GM12878 (cell line): ENCODE data around the gene FAM241A.

Experiments used
- EP300 ChIP-seq, 2 experiments: fragments of 150-350 bp in 1 of 2; IDR thresholded peaks; 2 replicates each; pipeline ENCODE4 v1.6.1; 2011 to 2012; ENCODE audit warnings: low read depth in 2 of 2, low read length in 2 of 2, borderline replicate concordance in 1 of 2, improper control_type of control experiment in 1 of 2, inconsistent platforms in 1 of 2; ENCODE audit not compliant: control insufficient read depth in 1 of 2
- TF ChIP-seq, protein P1 (sequence below), 3 experiments: IDR thresholded peaks in 2 of 3; conservative IDR thresholded peaks in 1 of 3; 2 replicates each; pipeline ENCODE4 v1.5.1; 2011; ENCODE audit warnings: low read depth in 3 of 3, low read length in 3 of 3, mild to moderate bottlenecking in 3 of 3, control low read depth in 2 of 3, moderate library complexity in 2 of 3, inconsistent platforms in 1 of 3, mixed read lengths in 1 of 3; ENCODE audit not compliant: control insufficient read depth in 2 of 3, insufficient read depth in 1 of 3; ENCODE audit errors: extremely low read depth in 1 of 3

DNA sequence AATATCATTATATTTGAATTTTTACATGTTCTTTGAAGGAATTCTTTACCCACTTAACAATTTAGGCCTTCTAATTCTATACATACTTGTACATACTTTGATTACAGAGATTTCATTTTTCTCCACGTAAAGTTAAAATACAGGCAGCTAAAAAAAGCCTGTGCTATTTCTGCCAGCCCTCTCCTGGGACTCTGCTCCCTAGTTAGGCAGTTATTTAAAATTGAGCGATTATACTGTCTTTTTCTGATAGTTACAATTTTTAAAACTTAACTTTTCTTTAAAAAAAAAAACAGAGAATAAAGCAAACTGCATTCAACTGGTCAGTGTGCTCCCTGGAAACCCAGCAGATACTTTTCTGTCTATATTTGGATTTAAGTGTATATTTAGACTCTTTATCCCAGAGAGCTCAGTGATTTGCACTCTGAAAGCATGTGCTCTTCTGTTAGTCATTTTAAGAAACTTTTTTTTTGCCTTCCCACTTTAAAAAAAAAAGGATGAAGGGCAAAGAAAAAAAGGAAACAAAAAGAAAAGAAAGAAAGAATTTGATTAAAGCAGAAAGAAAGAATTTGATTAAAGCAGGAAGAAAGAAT, 18.1 kb upstream of the FAM241A start:
- TF ChIP-seq, protein P1, sequence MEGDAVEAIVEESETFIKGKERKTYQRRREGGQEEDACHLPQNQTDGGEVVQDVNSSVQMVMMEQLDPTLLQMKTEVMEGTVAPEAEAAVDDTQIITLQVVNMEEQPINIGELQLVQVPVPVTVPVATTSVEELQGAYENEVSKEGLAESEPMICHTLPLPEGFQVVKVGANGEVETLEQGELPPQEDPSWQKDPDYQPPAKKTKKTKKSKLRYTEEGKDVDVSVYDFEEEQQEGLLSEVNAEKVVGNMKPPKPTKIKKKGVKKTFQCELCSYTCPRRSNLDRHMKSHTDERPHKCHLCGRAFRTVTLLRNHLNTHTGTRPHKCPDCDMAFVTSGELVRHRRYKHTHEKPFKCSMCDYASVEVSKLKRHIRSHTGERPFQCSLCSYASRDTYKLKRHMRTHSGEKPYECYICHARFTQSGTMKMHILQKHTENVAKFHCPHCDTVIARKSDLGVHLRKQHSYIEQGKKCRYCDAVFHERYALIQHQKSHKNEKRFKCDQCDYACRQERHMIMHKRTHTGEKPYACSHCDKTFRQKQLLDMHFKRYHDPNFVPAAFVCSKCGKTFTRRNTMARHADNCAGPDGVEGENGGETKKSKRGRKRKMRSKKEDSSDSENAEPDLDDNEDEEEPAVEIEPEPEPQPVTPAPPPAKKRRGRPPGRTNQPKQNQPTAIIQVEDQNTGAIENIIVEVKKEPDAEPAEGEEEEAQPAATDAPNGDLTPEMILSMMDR (IDR thresholded peaks at IDR 0.05 in 2 of 3, conservative IDR thresholded peaks at IDR 0.05 in 1 of 3; ENCODE audit: control insufficient read depth in 2 of 3, extremely low read depth in 1 of 3, insufficient read depth in 1 of 3, low read depth in 3 of 3, low read length in 3 of 3), result no peak
- no peak for TF ChIP-seq EP300 (IDR thresholded peaks at IDR 0.05; ENCODE audit: borderline replicate concordance in 1 of 2, control insufficient read depth in 1 of 2, low read depth in 2 of 2, low read length in 2 of 2)
